Endothelial cell of umbilical vein (primary cell): ENCODE measurements around the gene UPF3A. TPM values are rescaled to one million over a fixed set of nuclear protein-coding genes. Genes with fewer than 3 reads are reported as not detected.
"Not testable (repeated sequence)": the region's sequence is repeated elsewhere in the genome, so short reads cannot be mapped to it uniquely, and the experiment has no call there.

Experiments used
- BruUV-seq: library from RNA; stranded (reverse); fragments of 400-500 nt; replicated peaks from 2 replicates; lab custom pipeline; 2021; lab: Mats Ljungman, UMichigan
- CTCF ChIA-PET: fragments of 300-600, 350-600 bp; sonication (Branson Sonifier 250); formaldehyde crosslinking; loops from one replicate; lab custom pipeline; 2021; ENCODE audit warnings: antibody characterized with exemption, inconsistent platforms; lab: Charles Lee
- POLR2A ChIA-PET: fragments of 300-600, 350-600 bp; sonication (Branson Sonifier 250); formaldehyde crosslinking; loops from one replicate; lab custom pipeline; 2021; ENCODE audit warnings: antibody characterized with exemption, inconsistent platforms; lab: Charles Lee
- DNase-seq: peaks from one replicate; pipeline ENCODE4 v3.0.0-alpha.2; 2011; ENCODE audit warnings: low read depth, low spot score
- FAIRE-seq: peaks from 2 replicates; lab custom pipeline; 2011; peaks lifted over from hg19 to GRCh38; lab: Jason Lieb, UNC
- H2AFZ ChIP-seq: 2 replicates; pipeline ENCODE4 v1.6.0; 2012; ENCODE audit warnings: low read depth, low read length, control low read depth, inconsistent platforms
- H3K27ac ChIP-seq: 2 replicates; pipeline ENCODE4 v1.5.1; 2011; ENCODE audit warnings: low read depth, mild to moderate bottlenecking, control low read depth, low read length, moderate library complexity; ENCODE audit not compliant: insufficient read depth
- H3K27me3 ChIP-seq, 2 experiments: 2 replicates each; pipeline versions ENCODE4 v1.6.0 to v1.6.1; 2011; ENCODE audit warnings: low read length in 2 of 2, mixed read lengths in 1 of 2; ENCODE audit not compliant: control insufficient read depth in 2 of 2, insufficient read depth in 2 of 2
- H3K36me3 ChIP-seq, 2 experiments: 2 replicates in 1 of 2; 3 replicates in 1 of 2; pipeline ENCODE4 v1.5.1; 2011; ENCODE audit warnings: low read length in 2 of 2, mild to moderate bottlenecking in 1 of 2, moderate library complexity in 1 of 2; ENCODE audit not compliant: control insufficient read depth in 2 of 2, insufficient read depth in 2 of 2; ENCODE audit errors: extremely low read depth in 1 of 2
- H3K4me1 ChIP-seq: 3 replicates; pipeline ENCODE4 v1.5.1; 2011; ENCODE audit warnings: mild to moderate bottlenecking, low read length; ENCODE audit not compliant: control insufficient read depth, insufficient read depth; ENCODE audit errors: extremely low read depth
- H3K4me2 ChIP-seq: 2 replicates; pipeline ENCODE4 v1.6.1; 2011; ENCODE audit warnings: low read length, control low read depth, mixed read lengths; ENCODE audit not compliant: insufficient read depth
- H3K4me3 ChIP-seq, 3 experiments: fragments of 200-600 bp in 1 of 3; sonication (generic), shearing (Covaris generic) in 1 of 3; replicated peaks in 1 of 3; 2 replicates each; pipeline ENCODE4 v1.5.1; 2011 to 2016; ENCODE audit warnings: control low read depth in 3 of 3, low read length in 3 of 3, mild to moderate bottlenecking in 2 of 3, inconsistent platforms in 1 of 3, low read depth in 1 of 3, moderate library complexity in 1 of 3; ENCODE audit not compliant: insufficient read depth in 1 of 3
- H3K79me2 ChIP-seq: 2 replicates; pipeline ENCODE4 v1.6.0; 2012; ENCODE audit warnings: low read length, inconsistent platforms; ENCODE audit not compliant: control insufficient read depth, insufficient read depth
- H3K9ac ChIP-seq: replicated peaks from 2 replicates; pipeline ENCODE3; 2011; ENCODE audit warnings: low read length, control low read depth; ENCODE audit not compliant: insufficient read depth; ENCODE audit errors: extremely low read depth
- H3K9me1 ChIP-seq: replicated peaks from 3 replicates; pipeline ENCODE4 v1.6.0; 2011; ENCODE audit warnings: mild to moderate bottlenecking, low read length; ENCODE audit not compliant: control insufficient read depth, insufficient read depth; ENCODE audit errors: extremely low read depth
- H3K9me3 ChIP-seq: replicated peaks from 2 replicates; pipeline ENCODE4 v1.5.1; 2012; ENCODE audit warnings: low read length, inconsistent platforms; ENCODE audit not compliant: control insufficient read depth, insufficient read depth
- H4K20me1 ChIP-seq: replicated peaks from 2 replicates; pipeline ENCODE3; 2011; ENCODE audit warnings: mild to moderate bottlenecking, low read length; ENCODE audit not compliant: control insufficient read depth, insufficient read depth; ENCODE audit errors: extremely low read depth
- EZH2 ChIP-seq: IDR thresholded peaks from 2 replicates; pipeline ENCODE4 v1.6.1; 2012; ENCODE audit warnings: borderline replicate concordance, low read depth, mild to moderate bottlenecking, moderate library complexity, low read length, inconsistent platforms; ENCODE audit not compliant: severe bottlenecking
- MAX ChIP-seq: IDR thresholded peaks from 2 replicates; pipeline ENCODE4 v1.6.1; 2011; ENCODE audit not compliant: insufficient read depth, insufficient read length
- POLR2A ChIP-seq: IDR thresholded peaks from 2 replicates; pipeline ENCODE4 v1.6.1; 2012; ENCODE audit warnings: low read depth, mild to moderate bottlenecking, control low read depth, low read length
- dilution Hi-C: fragments of 300-500 bp; cut with MboI; formaldehyde crosslinking; loops from one replicate; pipeline ENCODE4 v1.15.0; 2019; ENCODE audit warnings: low sequenced_read_pairs; ENCODE audit not compliant: extremely low pct_ligation_motif_present
- intact Hi-C: fragments of 100-400 bp; cut with micrococcal nuclease; formaldehyde crosslinking; loops from one replicate; pipeline ENCODE4 v1.10.0; 2022
- polyA plus RNA-seq, 4 experiments: library from polyadenylated mRNA; depleted of rRNA in 3 of 4; stranded (reverse) in 3 of 4; unstranded in 1 of 4; fragments of >200 nt; gene quantifications; 2 replicates each; pipeline versions ENCODE4 v1.2.1 to v1.2.3, GENCODE V29; 2011 to 2012; ENCODE audit warnings: missing spikeins in 1 of 4
- total RNA-seq: library from RNA; stranded (reverse); gene quantifications from 2 replicates; pipeline ENCODE4 v1.2.3, GENCODE V29; 2021

UPF3A gene
- total and polyA plus RNA-seq, 2 donors (not counting 3 experiments of a cell fraction or from before 2014, with no cell fraction given), result 37.2 to 75.4 TPM

DNA sequence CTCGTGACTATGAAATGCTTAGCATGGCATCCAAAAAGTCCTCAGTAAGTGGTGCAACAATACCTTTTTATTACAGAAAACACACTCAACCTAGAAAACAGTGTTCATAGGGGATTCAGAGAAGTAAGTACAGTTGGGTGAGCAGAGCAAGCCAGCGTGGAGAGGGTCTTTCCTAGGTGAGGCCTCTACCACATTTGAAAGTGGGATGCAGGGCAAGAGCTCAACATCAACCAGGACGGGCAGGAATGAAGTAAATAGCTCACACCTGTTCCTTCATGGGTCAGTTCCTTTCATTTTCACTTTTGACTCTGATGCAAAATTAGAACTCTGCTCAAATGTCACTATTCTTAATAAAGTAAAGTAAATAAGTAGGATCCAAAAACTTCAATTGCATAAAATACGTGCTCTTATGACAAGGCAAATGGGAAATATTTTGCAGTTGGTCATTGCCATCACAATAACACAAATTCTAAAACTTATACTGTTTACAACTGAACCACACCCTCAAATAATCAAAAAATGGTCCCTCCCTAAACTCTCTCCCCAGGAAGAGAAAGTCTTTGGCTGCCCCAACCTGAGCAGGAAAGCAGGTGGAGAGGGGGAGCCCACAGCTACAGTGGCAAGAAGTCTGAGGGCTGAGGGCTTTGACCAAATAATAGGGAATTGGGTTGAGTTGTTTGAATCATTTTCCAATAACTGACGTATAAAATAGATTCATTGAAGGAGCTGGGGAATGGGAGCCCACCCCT lies 53.1 kb downstream of the UPF3A start:
- intact Hi-C loops (no loop called here), dilution Hi-C loops (no loop called here)
- no peak for FAIRE-seq
- no peaks in the 10 kb centered on the region for H3K79me2 ChIP-seq
- H3K27ac ChIP-seq, result no peak overlapping the region
- no peak for TF ChIP-seq MAX
- TF ChIP-seq EZH2, result no peak
- TF ChIP-seq POLR2A, result no peak
- DNase-seq, result no peak
- H3K27me3 ChIP-seq, result peaks cover 0 to 4% of the 10 kb centered on the region in 2 experiments
- H3K4me2 ChIP-seq, result no peak overlapping the region
- no peaks in the 10 kb centered on the region for H4K20me1 ChIP-seq
- no peaks in the 10 kb centered on the region for H3K36me3 ChIP-seq
- CTCF ChIA-PET, result no interaction called here
- H3K9me3 ChIP-seq, result no peaks in the 10 kb centered on the region
- no peak overlapping the region for H2AFZ ChIP-seq
- no peak overlapping the region for H3K4me3 ChIP-seq
- H3K9ac ChIP-seq, result no peak overlapping the region
- H3K4me1 ChIP-seq, result no peaks in the 10 kb centered on the region
- no TSS peak for BruUV-seq
- H3K9me1 ChIP-seq, result no peaks in the 10 kb centered on the region
- POLR2A ChIA-PET, result no interaction called here

DNA sequence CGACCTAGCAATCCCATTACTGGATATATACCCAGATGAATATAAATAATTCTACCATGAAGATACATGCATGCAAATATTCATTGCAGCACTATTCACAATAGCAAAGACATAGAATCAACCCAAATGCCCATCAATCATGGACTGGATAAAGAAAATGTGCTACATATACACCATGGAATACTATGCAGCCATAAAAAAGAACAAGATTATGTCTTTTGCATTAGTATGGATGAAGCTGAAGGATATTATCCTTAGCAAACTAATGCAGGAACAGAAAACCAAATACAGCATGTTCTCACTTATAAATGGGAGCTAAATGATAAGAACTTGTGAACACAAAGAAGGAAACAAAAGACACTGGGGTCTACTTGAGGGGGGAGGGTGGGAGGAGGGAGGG lies 55.1 kb downstream of the UPF3A start:
- FAIRE-seq, H4K20me1 ChIP-seq, H3K4me2 ChIP-seq, DNase-seq, H3K4me3 ChIP-seq, H3K27me3 ChIP-seq, H3K36me3 ChIP-seq, intact Hi-C loops, H3K9me1 ChIP-seq, H3K9ac ChIP-seq, H3K4me1 ChIP-seq, H3K27ac ChIP-seq, H3K9me3 ChIP-seq, BruUV-seq, H3K79me2 ChIP-seq, H2AFZ ChIP-seq, dilution Hi-C loops, POLR2A ChIA-PET: not testable (repeated sequence)
- CTCF ChIA-PET, result interaction anchor here (1.2 kb wide), 1 partner anchor 54 kb away, joined by 4 read pairs; no protein-coding TSS in a partner anchor
